HG03159 (cell line): ENCODE measurements around the gene TMEM250.

Source experiments
- ATAC-seq: cut with Tn5 transposase; IDR thresholded peaks from one replicate; pipeline ENCODE4 v1.9.1; 2021; ENCODE audit warnings: mild to moderate bottlenecking, moderate library complexity; ENCODE audit not compliant: unreplicated experiment

The TMEM250 gene

GRCh38 chr9:136133191-136133958 lies 14.7 kb upstream of the TMEM250 start:
- no peak for ATAC-seq

GRCh38 chr9:136132512-136133050 lies 13.9 kb upstream of the TMEM250 start:
- ATAC-seq: no peak

DNA sequence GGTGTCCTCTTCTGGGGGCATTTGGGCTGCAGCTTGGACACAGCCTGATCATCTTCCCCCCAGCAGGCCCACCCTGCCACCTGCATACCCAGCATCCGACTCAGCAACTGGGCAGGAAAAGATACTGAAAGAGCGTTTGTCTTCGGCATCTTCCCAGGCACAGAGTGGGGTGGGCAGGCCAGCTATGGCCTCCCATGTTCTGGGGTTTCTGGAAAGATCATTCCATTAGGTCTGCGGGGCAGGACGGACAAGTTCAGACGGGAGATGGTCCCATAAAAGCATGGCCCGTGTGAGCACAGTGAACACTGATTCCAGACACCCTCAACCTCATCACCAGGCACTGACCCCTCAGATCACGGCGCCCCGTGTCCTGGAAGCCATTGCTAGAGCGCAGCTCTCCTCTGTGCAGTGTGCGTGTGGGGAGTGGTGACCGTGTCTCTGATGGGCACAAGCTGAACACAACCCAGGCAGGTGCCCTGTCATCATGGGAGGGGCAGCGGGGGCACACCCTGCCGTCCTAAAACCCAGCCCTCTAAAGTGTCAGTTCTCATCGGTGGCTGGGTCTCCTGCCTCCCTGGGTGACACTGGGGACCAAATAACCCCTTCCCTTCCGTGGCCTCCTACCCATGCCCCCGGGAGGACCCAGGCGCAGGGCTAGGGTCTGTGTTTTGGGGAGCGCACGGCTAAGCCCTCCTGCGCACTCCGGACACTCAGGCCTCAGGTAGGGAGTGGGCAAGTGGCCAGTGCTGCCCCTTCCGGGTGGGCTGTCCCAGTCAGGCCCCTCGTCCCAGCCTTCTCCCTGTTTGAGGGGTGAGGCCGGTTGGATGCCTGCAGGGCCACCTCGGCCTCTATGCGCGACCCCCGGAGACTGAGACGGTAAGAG lies 13.2 kb upstream of the TMEM250 start:
- ATAC-seq: no peak

- ATAC-seq: no peak
Observed at GRCh38 chr9:136129176-136129575, 10.5 kb upstream of the TMEM250 start.

DNA sequence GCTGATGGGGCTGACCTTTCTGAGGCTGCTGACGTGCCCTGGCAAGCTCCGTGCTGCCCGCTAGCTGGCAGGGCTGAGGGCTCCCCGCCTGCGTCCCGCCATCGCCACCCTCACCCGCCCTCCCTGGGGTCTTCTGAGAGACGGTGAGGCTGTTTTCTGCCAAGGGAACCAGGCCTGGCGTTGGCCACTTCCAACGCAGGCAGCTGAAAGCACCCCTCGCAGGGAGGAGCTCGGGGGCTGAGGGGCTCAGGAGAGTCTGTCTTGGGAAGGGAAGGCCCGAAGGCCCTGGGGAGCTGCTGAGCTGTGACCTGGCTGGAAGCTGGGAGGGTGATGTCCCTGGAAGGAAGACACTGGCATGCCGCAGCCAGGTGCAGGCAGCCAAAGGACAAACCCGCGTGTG lies 9.8 kb upstream of the TMEM250 start:
- no peak for ATAC-seq

DNA sequence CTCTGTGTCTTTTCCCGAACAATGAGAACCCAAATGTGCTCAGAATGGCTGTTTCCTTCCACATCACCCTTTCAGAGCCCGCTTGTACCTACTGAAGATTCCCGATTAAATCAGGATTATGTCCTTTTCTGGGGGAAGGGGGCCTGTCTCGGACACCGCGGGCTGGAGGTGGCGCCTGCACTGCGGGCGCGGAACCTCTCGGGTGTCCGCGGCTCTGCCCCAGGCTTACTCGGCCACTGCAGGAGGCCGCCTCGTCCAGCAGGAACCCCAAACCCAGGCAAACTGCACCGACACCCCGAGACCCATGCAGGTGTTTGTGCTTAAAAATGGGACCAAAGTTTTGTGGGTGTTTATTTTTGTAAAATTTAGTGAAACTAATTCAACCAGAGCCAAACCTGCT lies 8.6 kb upstream of the TMEM250 start:
- ATAC-seq: no peak

DNA sequence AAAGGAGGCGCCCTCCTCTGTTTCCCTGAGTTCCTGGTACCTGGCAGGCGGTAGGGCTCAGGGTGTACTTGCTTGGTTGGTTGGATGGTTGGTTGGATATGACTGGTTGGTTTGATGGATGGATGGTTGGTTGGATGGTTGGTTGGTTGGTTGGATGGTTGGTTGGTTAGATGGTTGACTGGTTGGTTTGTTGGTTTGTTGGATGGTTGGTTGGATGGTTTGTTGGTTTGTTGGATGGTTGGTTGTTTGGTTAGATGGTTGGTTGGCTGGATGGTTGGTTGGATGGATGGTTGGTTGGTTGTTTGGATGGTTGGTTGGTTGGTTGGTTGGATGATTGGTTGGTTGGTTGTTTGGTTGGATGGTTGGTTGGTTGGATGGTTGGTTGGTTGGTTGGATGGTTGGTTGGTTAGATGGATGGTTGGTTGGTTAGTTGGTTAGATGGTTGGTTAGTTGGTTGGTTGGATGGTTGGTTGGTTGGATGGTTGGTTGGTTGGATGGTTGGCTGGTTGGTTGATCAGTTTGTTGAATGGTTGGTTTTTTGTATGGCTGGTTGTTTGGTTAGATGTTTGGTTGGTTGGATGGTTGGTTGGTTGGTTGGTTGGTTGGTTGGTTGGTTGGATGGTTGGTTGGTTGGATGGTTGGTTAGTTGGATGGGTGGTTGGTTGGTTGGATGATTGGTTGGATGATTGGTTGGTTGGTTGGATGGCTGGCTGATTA lies 6.5 kb upstream of the TMEM250 start:
- ATAC-seq: no peak

DNA sequence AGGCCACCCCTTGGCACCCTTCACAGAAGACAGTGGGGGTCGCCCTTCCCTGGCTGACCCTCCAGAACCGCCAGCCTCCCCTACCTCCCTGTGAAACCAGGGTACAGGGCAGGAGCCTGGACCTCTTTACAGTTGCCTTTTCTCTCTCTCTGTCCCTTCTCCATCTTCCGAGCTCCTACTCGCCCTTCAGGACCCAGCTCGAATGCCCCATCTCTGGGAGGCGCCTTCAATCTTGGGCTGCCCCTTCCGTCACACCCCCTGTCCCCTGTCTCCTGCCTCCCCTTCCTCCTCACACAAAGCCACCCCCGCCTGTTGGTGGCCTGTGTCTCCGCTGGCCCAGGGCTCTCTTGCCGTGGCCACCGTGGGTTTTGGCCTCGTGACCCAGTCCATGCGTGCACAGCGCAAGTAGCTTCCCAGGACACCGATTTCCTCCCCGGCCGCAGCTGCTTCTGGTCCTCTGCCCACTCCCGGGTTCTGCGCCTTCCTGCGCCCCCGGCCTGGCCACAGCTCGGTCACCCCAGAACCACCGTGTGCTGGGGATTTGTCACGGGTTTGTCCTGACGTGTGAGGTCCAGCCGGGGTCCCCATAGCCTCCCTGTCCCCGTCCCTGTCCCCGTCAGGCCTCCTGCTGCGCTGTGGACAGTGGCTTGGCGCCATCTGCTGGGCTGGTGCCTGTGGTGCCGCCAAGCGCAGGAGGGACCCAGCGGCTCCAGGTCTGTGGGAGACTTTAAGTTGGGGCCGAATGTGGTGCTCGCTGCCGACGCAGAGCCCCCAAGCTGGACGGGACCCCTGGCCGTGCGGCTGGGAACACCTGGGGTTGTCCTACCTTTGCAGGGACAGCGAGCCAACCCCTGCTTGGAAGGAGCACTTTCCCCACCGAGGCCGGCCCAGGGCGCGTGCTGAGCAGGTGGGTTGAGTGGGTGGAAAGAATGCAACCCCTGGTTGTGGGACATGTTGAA lies 4.0 kb upstream of the TMEM250 start:
- ATAC-seq: no peak

GRCh38 chr9:136121801-136122200 lies 3.1 kb upstream of the TMEM250 start:
- no peak for ATAC-seq

- ATAC-seq: no peak
Observed at GRCh38 chr9:136120438-136120844, 1.8 kb upstream of the TMEM250 start.

GRCh38 chr9:136119883-136120393 lies 1.3 kb upstream of the TMEM250 start:
- no peak for ATAC-seq

- ATAC-seq: no peak
Observed at GRCh38 chr9:136119061-136119882, 597 bp upstream of the TMEM250 start.

- ATAC-seq: peak; percentile 1
Observed at GRCh38 chr9:136117916-136118319, 757 bp downstream of the TMEM250 start.

- ATAC-seq: no peak
Observed at GRCh38 chr9:136117291-136117915, 1.3 kb downstream of the TMEM250 start.

DNA sequence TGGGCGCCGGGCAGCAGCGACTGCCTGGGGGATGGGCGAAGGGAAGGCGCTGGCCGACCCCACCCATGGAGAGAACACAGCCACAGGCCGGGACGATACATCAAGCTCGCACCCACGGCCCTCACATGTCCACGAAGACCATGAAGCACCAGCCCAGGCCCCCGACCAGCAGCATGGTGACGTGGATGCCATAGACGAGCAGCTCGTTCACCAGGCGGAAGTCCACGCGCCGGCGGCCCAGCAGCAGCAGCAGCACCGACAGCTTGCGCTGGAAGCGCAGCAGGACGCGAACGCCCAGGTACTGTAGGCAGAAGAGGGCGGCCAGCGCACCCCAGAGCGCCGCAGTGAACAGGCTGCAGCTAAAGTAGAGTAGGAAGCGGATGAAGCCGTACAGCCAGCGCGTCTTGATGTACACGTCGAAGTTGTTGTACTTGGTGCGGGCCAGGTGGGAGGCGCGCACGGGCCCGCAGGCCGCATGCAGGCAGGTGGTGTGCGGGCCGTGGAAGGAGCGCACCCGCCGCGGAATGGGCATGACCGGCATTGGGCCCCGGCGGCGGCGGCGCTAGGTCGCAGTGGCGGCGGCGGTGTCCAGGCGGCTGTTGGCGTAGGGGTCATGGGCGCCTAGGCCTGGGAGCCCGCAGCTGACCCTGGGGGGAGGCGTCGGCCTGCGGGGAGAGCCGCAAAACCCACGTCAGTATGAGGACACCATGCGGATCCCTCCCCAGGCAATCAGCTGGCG lies 2.1 kb downstream of the TMEM250 start:
- ATAC-seq: no peak

- ATAC-seq: no peak
Observed at GRCh38 chr9:136115641-136116359, 2.9 kb downstream of the TMEM250 start.

DNA sequence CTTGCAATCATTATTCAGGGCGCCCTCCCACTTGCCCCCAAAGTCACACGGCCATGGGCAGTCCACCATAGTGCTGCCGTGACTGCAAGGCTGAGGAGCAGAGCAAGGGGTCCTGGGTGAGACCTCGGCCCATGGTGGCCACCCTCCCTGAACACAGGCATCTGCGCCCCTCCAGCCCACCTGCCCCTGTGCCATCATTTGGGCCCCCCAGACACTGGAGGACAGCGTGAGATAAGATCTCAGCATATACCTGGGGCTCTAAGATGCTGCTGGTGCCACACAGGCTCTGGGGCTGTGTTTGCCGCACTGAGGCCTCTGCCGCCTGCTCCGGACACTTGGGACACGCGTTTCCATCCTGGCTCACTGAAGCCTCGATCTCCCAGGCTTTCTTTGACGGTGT lies 3.5 kb downstream of the TMEM250 start:
- no peak for ATAC-seq
